Mucosa of rectum (tissue), 2 donors: ENCODE measurements around the gene CASQ1.

Experiments
- H3K27ac ChIP-seq, 2 donors: one replicate each; pipeline ENCODE4 v1.7.0; 2013; ENCODE audit warnings: inconsistent platforms in 2 of 2, low read depth in 2 of 2, low read length in 2 of 2
- H3K27me3 ChIP-seq, 2 donors: one replicate each; pipeline ENCODE4 v1.7.0; 2013; ENCODE audit warnings: low read length in 2 of 2; ENCODE audit not compliant: control insufficient read depth in 2 of 2, insufficient read depth in 2 of 2
- H3K36me3 ChIP-seq, 2 donors: one replicate each; pipeline ENCODE4 v1.7.0; 2013; ENCODE audit warnings: low read length in 2 of 2; ENCODE audit not compliant: control insufficient read depth in 2 of 2, insufficient read depth in 2 of 2
- H3K4me1 ChIP-seq, 2 donors: one replicate each; pipeline ENCODE4 v1.7.0; 2013; ENCODE audit warnings: low read length in 2 of 2, mild to moderate bottlenecking in 1 of 2; ENCODE audit not compliant: control insufficient read depth in 2 of 2, insufficient read depth in 2 of 2
- H3K4me3 ChIP-seq, 2 donors: one replicate each; pipeline ENCODE4 v1.7.0; 2013; ENCODE audit warnings: low read length in 2 of 2
- H3K9ac ChIP-seq, 2 donors: one replicate each; pipeline ENCODE4 v1.7.0; 2013; ENCODE audit warnings: low read length in 2 of 2, low read depth in 1 of 2, mild to moderate bottlenecking in 1 of 2
- H3K9me3 ChIP-seq, 2 donors: one replicate each; pipeline ENCODE4 v1.7.0; 2013; ENCODE audit warnings: low read length in 2 of 2; ENCODE audit not compliant: control insufficient read depth in 2 of 2
- donor health status: healthy.
- donor health status: Normal muscosa, but diverticular disease.

The CASQ1 gene

DNA sequence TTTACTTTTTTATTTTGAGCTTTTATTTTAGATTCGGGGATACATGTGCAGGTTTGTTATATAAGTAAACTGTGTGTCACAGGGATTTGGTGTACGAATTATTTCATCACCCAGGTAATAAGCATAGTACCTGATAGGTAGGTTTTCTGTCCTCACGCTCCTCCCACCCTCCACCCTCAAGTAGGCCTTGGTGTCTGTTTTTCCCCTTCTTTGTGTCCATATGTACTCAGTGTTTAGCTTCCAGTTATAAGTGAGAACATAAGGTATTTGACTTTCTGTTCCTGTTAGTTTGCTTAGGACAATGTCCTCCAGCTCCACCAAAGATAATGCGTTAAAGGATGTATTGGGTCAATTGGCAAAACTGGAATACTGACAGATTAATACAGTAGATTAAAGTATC, 33.2 kb upstream of the CASQ1 start:
- Histone ChIP-seq H3K36me3 (no peaks in the 10 kb centered on the region), H3K4me3 (no peak overlapping the region), H3K9me3 (no peaks in the 10 kb centered on the region), H3K9ac (no peak overlapping the region), H3K4me1 (no peaks in the 10 kb centered on the region), H3K27ac (no peak overlapping the region), H3K27me3 (peaks cover 0 to 3% of the 10 kb centered on the region in 2 donors)

DNA sequence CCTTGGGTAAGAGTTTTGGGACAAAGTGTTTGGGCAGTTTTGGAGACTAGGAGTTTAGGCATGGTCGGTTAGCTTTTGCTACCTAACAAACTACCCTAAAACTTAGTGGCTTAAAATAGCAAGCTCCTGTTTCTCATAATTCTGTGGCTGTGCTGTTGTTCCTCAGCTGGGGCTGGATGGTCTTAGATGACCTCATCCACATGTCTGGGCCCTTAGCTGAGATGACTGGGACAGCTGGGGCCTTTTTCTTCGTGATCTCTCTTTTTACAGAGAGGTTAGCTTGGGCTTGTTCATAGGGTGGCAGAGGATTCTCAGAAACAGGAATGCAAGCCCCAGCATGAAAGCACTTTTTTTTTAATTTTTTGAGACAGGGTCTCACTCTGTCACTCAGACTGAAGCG, 32.3 kb upstream of the CASQ1 start:
- Histone ChIP-seq H3K27me3 (peaks cover 0 to 2% of the 10 kb centered on the region in 2 donors), H3K9ac (no peak overlapping the region), H3K27ac (no peak overlapping the region), H3K36me3 (no peaks in the 10 kb centered on the region), H3K4me3 (no peak overlapping the region), H3K4me1 (no peaks in the 10 kb centered on the region), H3K9me3 (no peaks in the 10 kb centered on the region)

GRCh38 chr1:160158534-160158933, 31.8 kb upstream of the CASQ1 start:
- Histone ChIP-seq H3K4me1 (no peaks in the 10 kb centered on the region), H3K9me3 (no peaks in the 10 kb centered on the region), H3K9ac (no peak overlapping the region), H3K27ac (no peak overlapping the region), H3K36me3 (no peaks in the 10 kb centered on the region), H3K27me3 (no peaks in the 10 kb centered on the region), H3K4me3 (no peak overlapping the region)

DNA sequence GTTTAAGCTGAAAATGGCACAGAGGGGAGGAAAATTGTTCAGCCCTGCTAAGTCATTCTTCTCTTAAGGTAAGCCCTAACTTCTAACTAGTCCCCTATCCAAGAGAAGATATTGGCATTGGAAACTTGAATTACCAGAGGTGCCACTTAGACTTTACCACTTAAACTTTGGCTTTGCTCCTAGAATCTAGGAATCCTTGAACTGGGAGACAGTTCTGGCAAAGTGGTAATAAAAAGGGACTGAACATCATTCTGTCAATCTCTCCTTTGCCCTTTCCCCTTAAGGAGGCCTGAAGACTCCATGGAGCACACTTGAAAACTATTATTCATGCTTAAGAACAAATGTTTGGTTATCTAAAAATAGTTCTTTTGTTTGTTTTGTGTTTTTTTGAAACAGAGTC, 30.5 kb upstream of the CASQ1 start:
- H3K9ac ChIP-seq, result no peak overlapping the region
- no peaks in the 10 kb centered on the region for H3K36me3 ChIP-seq
- H3K4me3 ChIP-seq, result no peak overlapping the region
- no peak overlapping the region for H3K27ac ChIP-seq
- H3K27me3 ChIP-seq, result no peaks in the 10 kb centered on the region
- H3K4me1 ChIP-seq, result no peaks in the 10 kb centered on the region
- no peaks in the 10 kb centered on the region for H3K9me3 ChIP-seq

DNA sequence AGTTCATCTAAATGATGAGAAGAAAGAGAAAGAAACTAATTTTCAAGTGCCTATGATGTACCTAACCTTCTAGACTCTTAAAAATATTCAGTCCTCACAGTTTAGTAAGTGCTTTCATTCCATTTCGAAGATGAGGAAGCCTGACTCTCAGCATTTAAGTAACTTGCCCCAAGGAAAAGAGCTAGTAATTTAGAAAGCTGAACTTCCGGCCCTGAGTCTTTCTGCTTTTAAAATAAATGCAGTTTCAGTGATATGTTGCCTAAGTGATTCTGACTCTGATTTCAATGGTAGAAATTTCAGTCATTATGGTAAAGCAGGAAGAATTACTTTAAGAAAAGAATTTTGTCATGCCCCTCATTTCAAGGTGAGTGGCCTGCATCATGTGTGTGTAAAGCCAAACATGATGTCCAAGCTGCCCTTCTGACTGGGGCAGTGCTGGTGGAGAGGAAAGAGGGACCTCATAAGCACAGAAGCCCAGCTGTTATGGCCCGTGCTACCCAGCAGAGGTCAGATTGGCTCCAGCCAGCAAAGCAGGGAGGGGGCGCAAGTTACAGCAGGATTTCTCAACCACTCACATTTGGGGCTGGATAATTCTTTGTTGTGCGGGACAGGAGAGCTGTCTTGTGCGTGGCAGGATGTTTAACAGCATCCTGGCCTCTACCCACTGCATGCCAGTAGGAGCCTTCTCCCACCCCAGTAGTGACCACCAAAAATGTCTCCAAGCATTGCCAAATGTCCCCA, 28.2 kb upstream of the CASQ1 start:
- Histone ChIP-seq H3K9me3 (no peaks in the 10 kb centered on the region), H3K27me3 (peaks cover 0 to 2% of the 10 kb centered on the region in 2 donors), H3K4me3 (no peak overlapping the region), H3K27ac (no peak overlapping the region), H3K9ac (no peak overlapping the region), H3K4me1 (no peaks in the 10 kb centered on the region), H3K36me3 (no peaks in the 10 kb centered on the region)

DNA sequence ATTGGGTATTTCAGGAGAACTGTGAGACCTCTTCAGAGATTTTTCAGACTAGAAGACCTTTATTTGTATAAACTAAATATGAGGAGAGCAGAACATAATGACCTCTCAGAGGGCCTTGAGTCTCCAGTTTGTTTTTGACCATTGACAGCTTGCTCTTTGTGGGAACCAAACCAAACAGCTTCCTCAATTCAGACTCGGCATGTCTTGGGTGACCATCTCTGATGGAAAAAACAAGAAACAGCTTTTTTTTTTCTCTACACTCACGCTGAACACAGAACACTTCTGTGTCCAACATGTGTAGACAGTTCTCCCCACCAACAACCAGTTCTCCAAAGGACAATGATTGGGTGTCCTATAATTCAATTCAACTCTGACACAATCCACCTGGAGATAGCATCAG, 27.4 kb upstream of the CASQ1 start:
- H3K4me3 ChIP-seq, result no peak overlapping the region
- no peaks in the 10 kb centered on the region for H3K36me3 ChIP-seq
- no peaks in the 10 kb centered on the region for H3K9me3 ChIP-seq
- H3K27me3 ChIP-seq, result peaks cover 0 to 2% of the 10 kb centered on the region in 2 donors
- H3K27ac ChIP-seq, result no peak overlapping the region
- no peak overlapping the region for H3K9ac ChIP-seq
- no peaks in the 10 kb centered on the region for H3K4me1 ChIP-seq

DNA sequence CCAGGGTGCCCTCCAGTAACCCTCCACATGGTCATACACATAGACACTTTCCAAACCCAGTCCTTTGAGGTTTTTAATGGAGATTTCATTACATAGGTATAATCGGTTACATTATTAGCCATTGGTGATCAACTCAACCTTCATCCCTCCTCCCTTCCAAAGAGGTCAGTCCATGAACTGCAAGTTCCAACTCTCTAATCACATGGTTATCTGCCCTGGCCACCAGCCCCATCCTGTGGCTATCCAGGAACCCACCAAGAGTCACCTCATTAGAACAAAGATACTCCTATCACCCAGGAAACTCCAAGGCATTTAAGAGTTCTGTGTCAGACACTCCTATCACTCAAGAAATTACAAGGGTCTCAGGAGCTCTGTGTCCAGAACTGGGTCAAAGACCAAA, 26.8 kb upstream of the CASQ1 start:
- H3K27ac ChIP-seq, result no peak overlapping the region
- H3K4me3 ChIP-seq, result no peak overlapping the region
- H3K4me1 ChIP-seq, result no peaks in the 10 kb centered on the region
- H3K36me3 ChIP-seq, result no peaks in the 10 kb centered on the region
- no peak overlapping the region for H3K9ac ChIP-seq
- H3K9me3 ChIP-seq, result no peaks in the 10 kb centered on the region
- peaks cover 0 to 2% of the 10 kb centered on the region in 2 donors for H3K27me3 ChIP-seq

GRCh38 chr1:160164121-160164520, 26.3 kb upstream of the CASQ1 start:
- Histone ChIP-seq H3K36me3 (no peaks in the 10 kb centered on the region), H3K9ac (no peak overlapping the region), H3K4me3 (no peak overlapping the region), H3K27ac (no peak overlapping the region), H3K27me3 (peaks cover 0 to 2% of the 10 kb centered on the region in 2 donors), H3K4me1 (no peaks in the 10 kb centered on the region), H3K9me3 (no peaks in the 10 kb centered on the region)

DNA sequence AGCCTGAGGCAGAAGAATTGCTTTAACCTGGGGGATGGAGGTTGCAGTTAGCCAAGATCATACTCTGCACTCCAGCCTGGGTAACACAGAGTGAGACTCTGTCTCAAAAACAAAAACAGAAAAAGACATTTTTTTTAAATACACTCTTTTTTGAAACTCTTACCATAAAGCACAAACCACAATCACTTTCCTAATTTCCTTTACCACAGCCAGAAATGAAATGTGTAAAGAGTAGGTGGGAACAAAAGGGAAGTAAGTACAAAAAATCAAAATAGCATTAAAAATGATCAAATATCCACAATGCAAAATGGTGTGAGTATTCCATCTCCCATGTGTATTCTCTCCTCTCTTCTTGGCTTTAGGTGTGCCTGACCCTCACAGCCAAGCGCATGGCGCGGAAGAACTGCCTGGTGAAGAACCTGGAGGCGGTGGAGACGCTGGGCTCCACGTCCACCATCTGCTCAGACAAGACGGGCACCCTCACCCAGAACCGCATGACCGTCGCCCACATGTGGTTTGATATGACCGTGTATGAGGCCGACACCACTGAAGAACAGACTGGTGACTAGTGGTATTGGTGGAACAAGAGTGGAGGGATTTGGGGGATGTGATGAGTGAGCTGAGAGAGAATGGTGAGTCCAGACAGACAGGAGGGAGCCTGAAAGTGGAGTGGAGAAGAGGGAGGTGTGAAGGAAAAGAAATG, 24.1 kb upstream of the CASQ1 start:
- H3K27ac ChIP-seq, result no peak overlapping the region
- no peak overlapping the region for H3K9ac ChIP-seq
- H3K4me3 ChIP-seq, result no peak overlapping the region
- no peaks in the 10 kb centered on the region for H3K36me3 ChIP-seq
- peaks cover 0 to 2% of the 10 kb centered on the region in 2 donors for H3K27me3 ChIP-seq
- H3K4me1 ChIP-seq, result no peaks in the 10 kb centered on the region
- no peaks in the 10 kb centered on the region for H3K9me3 ChIP-seq

- Histone ChIP-seq H3K4me1 (no peaks in the 10 kb centered on the region), H3K9ac (no peak overlapping the region), H3K9me3 (no peaks in the 10 kb centered on the region), H3K36me3 (no peaks in the 10 kb centered on the region), H3K4me3 (no peak overlapping the region), H3K27ac (no peak overlapping the region), H3K27me3 (peaks cover 0 to 2% of the 10 kb centered on the region in 2 donors)
Observed at GRCh38 chr1:160167056-160167455, 23.3 kb upstream of the CASQ1 start.
